Measurements from ENCODE around the gene MT1B. TPM values are rescaled to one million over a fixed set of nuclear protein-coding genes. Genes with fewer than 3 reads are reported as not detected.
"Not testable (repeated sequence)": the region's sequence is repeated elsewhere in the genome, so short reads cannot be mapped to it uniquely, and the experiment has no call there.

MT1B gene
- total RNA-seq, 4 donors from 2014 or later, result not detected

DNA sequence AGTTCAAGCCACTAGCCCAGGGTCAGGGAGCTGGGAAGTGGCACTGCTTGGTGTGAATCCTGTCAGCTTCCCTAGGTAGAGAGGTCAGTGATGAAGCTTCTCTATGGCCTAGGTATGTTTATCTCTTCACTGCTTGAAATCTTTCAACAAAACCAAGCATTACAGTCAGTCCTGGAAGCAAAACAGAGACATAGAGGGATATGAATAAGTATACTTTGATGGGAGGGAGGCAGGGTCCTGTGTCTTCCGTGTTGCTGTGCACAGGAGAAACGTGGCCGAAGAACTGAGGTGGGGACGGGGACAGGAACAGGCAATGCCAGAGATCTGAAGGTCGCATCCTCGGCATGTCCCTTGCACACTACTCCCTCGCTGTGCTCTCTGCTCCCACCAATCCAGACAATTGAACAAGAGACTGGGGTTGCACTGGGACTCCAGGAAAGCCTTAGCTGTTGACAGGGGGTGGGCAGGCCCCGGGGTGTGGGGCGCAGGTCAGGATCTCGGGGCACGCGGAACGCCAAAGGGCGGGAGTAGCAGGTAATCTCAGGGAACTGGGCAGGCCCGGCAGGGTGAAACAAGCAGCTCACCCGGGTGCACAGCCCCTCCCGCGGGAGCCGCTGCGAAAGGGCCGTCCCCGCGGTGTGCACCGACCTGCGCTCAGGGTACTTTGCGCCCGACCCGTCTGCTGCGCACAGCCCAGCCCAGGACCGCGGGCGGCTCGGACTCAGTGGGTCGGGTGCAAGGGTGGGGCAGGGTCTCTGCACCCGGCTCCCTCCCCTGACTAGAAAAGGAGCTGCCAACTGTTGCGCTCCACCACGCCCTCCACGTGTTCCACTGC is 17.5 kb downstream of the MT1B start, which contains the start of gene MT1H:
TSS of gene MT1H (plus strand) at position 810 of the 835 bp plus-strand sequence. CDS start 71 bp downstream, outside the sequence.
- Histone ChIP-seq H3K4me3 (replicated peaks in 1 of 3) (peak within 1 kb of the TSS in 1 of 3 donors; percentile 2), H3K9me3 (no peaks in the 10 kb centered on the region), H3K27ac (peak within 1 kb of the TSS in 1 of 3 donors; percentile 65), H3K36me3 (no peaks in the 10 kb centered on the region), H3K27me3 (no peaks in the 10 kb centered on the region), H3K4me1 (peaks cover 12 to 35% of the 10 kb centered on the region in 2 donors)
- DNase-seq, result peak; percentile 58 to 66
- intact Hi-C loops (cut with DNase I), result no loop called here
- TF ChIP-seq POLR2A (IDR thresholded peaks at IDR 0.05), result peak in 1 of 2 donors; percentile 61
- TF ChIP-seq, protein P1, sequence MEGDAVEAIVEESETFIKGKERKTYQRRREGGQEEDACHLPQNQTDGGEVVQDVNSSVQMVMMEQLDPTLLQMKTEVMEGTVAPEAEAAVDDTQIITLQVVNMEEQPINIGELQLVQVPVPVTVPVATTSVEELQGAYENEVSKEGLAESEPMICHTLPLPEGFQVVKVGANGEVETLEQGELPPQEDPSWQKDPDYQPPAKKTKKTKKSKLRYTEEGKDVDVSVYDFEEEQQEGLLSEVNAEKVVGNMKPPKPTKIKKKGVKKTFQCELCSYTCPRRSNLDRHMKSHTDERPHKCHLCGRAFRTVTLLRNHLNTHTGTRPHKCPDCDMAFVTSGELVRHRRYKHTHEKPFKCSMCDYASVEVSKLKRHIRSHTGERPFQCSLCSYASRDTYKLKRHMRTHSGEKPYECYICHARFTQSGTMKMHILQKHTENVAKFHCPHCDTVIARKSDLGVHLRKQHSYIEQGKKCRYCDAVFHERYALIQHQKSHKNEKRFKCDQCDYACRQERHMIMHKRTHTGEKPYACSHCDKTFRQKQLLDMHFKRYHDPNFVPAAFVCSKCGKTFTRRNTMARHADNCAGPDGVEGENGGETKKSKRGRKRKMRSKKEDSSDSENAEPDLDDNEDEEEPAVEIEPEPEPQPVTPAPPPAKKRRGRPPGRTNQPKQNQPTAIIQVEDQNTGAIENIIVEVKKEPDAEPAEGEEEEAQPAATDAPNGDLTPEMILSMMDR (IDR thresholded peaks at IDR 0.05), result no peak
- 42 to 51% methylated on average over 16 to 18 of the region's 38 CpGs for WGBS, 2 donors

DNA sequence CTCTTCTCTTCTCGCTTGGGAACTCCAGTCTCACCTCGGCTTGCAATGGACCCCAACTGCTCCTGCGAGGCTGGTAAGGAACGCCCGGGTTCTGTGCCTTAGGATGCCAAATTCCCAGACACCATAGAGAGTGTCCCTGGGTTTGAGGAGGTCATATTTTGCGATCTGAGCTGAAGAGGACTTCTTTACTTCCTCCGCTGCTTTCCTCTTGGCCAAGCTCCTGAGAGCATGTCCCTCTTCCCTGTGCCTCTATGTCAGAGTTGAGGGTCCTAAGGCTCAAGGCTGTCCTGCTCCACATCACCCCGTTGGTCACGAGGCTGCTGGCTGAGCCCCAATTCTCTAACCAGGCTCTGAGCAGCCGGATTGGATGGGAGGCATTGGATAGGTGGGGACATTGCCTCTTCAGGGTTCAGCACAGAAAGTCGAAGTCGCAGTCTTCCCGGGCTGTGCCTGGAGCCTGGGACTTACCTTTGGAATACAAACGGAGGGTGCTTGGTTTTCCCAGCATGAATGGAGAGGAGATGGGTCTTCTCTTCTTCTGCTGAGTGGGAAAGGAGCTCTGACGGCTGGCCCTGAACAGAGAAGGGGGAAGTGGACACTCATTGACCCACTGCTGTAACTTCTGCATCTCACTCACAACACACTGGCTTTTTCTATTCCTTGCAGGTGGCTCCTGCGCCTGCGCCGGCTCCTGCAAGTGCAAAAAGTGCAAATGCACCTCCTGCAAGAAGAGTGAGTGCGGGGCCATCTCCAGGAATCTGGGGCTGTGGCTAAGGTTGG is 18.3 kb downstream of the MT1B start:
- Histone ChIP-seq H3K36me3 (no peaks in the 10 kb centered on the region), H3K4me3 (replicated peaks in 1 of 3) (peak overlapping the region in 1 of 3 donors; percentile 2), H3K27ac (no peak overlapping the region), H3K27me3 (no peaks in the 10 kb centered on the region), H3K4me1 (peaks cover 12 to 35% of the 10 kb centered on the region in 2 donors), H3K9me3 (no peaks in the 10 kb centered on the region)
- intact Hi-C loops (cut with DNase I), result no loop called here
- no peak for TF ChIP-seq POLR2A (IDR thresholded peaks at IDR 0.05)
- TF ChIP-seq, protein P1 (IDR thresholded peaks at IDR 0.05), result no peak
- DNase-seq, result peak; percentile 36 to 37
- 29% methylated on average over 19 of the region's 19 CpGs for WGBS, 2 donors

DNA sequence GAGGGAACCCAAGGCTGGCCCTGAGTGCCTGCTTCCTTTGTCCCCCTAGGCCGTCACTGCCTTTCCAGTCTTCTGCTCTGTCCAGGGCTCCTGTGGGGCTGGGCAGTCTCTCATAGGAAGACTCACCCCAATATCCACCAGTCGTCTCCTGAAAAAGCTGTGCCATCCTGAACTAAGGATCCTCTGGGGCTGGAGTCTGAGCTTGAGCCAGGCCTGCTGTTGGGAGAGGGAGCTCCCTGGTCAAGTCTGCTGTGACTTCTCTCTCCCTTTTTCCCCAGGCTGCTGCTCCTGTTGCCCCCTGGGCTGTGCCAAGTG is 18.9 kb downstream of the MT1B start:
- TF ChIP-seq POLR2A (IDR thresholded peaks at IDR 0.05), result no peak
- TF ChIP-seq, protein P1 (IDR thresholded peaks at IDR 0.05), result no peak
- no peak for DNase-seq
- H3K27ac ChIP-seq, result no peak overlapping the region
- no peaks in the 10 kb centered on the region for H3K9me3 ChIP-seq
- no peaks in the 10 kb centered on the region for H3K27me3 ChIP-seq
- H3K4me3 ChIP-seq (replicated peaks in 1 of 3), result no peak overlapping the region
- intact Hi-C loops (cut with DNase I), result no loop called here
- no peaks in the 10 kb centered on the region for H3K36me3 ChIP-seq
- 88 to 94% methylated on average over 2 of the region's 2 CpGs for WGBS, 2 donors
- H3K4me1 ChIP-seq, result peaks cover 15 to 38% of the 10 kb centered on the region in 2 donors

DNA sequence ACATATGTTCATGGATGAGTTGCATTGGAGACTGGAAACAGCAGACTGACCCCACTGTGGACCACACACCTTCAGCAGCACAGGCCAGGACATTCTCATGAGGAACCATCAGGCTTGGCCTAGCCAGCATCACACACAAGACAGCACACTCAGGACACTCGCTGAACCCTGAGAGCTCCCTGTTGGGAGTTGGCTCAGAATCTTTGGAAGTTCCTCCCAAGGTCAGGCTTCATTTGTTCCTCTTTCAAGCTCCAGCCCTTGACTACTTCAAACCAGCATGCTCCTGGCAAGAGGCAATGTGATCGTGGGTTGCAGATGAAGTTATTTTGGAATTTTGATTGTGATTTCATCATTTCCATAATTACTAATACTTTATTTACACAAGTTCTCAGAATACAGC is 20.0 kb downstream of the MT1B start:
- H3K9me3 ChIP-seq; H3K4me3 ChIP-seq (replicated peaks in 1 of 3); DNase-seq; H3K36me3 ChIP-seq; H3K27me3 ChIP-seq; H3K27ac ChIP-seq; intact Hi-C loops (cut with DNase I): not testable (repeated sequence)
- H3K4me1 ChIP-seq, result peaks cover 18 to 48% of the 10 kb centered on the region in 2 donors
- 58 to 60% methylated on average over 2 of the region's 2 CpGs for WGBS, 2 donors

DNA sequence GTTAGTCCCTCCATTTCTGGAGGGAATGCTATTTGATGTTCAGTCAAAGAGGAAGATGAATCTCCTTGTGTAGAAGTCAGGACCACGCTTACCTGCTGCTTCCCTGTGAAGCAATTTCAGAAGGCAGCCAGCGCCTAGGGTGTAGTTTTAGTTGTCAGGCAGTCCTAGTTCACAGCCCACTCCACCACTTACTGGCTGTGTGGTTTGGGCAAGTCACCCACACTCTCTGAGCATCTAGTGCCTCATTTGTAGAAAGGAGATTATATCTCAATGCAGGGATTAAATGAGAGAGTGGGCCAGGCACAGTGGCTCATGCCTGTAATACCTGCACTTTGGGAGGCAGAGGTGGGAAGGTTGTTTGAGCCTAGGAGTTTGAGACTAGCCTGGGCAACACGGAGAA is 20.5 kb downstream of the MT1B start:
- WGBS, 2 donors, result 68 to 92% methylated on average over 3 of the region's 3 CpGs
- not testable (repeated sequence) for H3K27me3 ChIP-seq

More for the DNA sequence above, 20.5 kb downstream of the MT1B start:
- H3K9me3 ChIP-seq; intact Hi-C loops (cut with DNase I); H3K36me3 ChIP-seq; H3K27ac ChIP-seq; H3K4me3 ChIP-seq (replicated peaks in 1 of 3); DNase-seq: not testable (repeated sequence)
- peaks cover 18 to 43% of the 10 kb centered on the region in 2 donors for H3K4me1 ChIP-seq

Measured in thyroid gland (tissue), 4 donors.